ENCODE data around the gene TSPAN8. TPM values are rescaled to one million over a fixed set of nuclear protein-coding genes. Genes with fewer than 3 reads are reported as not detected.

TSPAN8 gene
- total and polyA plus RNA-seq, 9 of the 15 experiments (the other 6 are each of a cell fraction or from before 2014, with no cell fraction given), result 0.11 to 0.55 (median 0.25) TPM; not detected in 2

DNA sequence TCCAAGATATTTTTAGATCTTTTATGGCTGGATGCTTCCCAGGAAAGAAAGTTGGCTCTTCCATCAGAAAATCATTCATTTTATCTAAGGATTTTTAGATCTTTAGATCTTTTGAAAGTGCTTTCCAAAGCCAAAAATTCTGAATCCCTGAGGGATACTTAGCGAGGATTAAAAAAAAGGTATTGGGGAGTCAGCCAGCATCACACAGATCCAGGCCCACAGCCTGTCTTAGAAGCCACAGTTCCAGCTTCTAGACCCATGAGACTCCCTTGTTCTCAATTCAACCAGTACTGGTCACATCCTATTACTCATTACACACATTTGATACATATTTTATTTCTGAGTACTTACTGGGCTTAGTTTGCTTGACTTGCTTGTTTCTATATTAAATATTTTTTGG lies 49.9 kb downstream of the TSPAN8 start:
- no TSS peak for BruUV-seq (replicated peaks)
- FAIRE-seq, result no peak
- Histone ChIP-seq H3K9ac (ENCODE audit: insufficient read depth in 1 of 2, low read depth in 2 of 2, low read length in 2 of 2) (no peak overlapping the region), H3K4me1 (replicated peaks in 1 of 2; ENCODE audit: control insufficient read depth in 2 of 2, insufficient read depth in 2 of 2, low read length in 2 of 2) (no peaks in the 10 kb centered on the region), H4K20me1 (replicated peaks; ENCODE audit: control insufficient read depth, insufficient read depth, low read length) (no peaks in the 10 kb centered on the region), H3K79me2 (ENCODE audit: control insufficient read depth, insufficient read depth, low read length) (no peaks in the 10 kb centered on the region), H3K9me3 (replicated peaks; ENCODE audit: control insufficient read depth, insufficient read depth, low read depth, low read length) (no peaks in the 10 kb centered on the region), H3K4me3 (no peak overlapping the region), H3K27ac (ENCODE audit: extremely low read depth, low read depth, low read length) (no peak overlapping the region), H3K9me1 (ENCODE audit: control insufficient read depth, insufficient read depth, low read length) (no peaks in the 10 kb centered on the region), H3K4me2 (ENCODE audit: insufficient read depth, low read length) (no peak overlapping the region), H2AFZ (ENCODE audit: low read depth, low read length) (no peak overlapping the region), H3K27me3 (ENCODE audit: control insufficient read depth in 2 of 2, insufficient read depth in 2 of 2, low read length in 2 of 2) (no peaks in the 10 kb centered on the region), H3K36me3 (ENCODE audit: control insufficient read depth, insufficient read depth, low read length) (no peaks in the 10 kb centered on the region)
- TF ChIP-seq NR1H2 (CRISPR knock-in tag; IDR thresholded peaks at IDR 0.05) (no peak), U2AF1 (optimal IDR thresholded peaks at IDR 0.05; ENCODE audit: low read depth, low read length) (no peak), CCAR2 (IDR thresholded peaks at IDR 0.05; ENCODE audit: low read depth, low read length) (no peak), HDAC1 (IDR thresholded peaks at IDR 0.05) (no peak)
- no peak for DNase-seq (ENCODE audit: extremely low read depth in 1 of 4, low spot score in 3 of 4)
- intact Hi-C loops (cut with micrococcal nuclease), result no loop called here
- 14% methylated on average over 1 of the region's 1 CpG for WGBS (ENCODE audit: insufficient coverage, low coverage, missing lambda C conversion rate)
- in situ Hi-C loops (cut with MboI), result no loop called here
- CTCF ChIA-PET (ENCODE audit: low intra/inter-chr PET ratio), result no interaction called here
- no peak for ATAC-seq
- POLR2A ChIA-PET, result no interaction called here

DNA sequence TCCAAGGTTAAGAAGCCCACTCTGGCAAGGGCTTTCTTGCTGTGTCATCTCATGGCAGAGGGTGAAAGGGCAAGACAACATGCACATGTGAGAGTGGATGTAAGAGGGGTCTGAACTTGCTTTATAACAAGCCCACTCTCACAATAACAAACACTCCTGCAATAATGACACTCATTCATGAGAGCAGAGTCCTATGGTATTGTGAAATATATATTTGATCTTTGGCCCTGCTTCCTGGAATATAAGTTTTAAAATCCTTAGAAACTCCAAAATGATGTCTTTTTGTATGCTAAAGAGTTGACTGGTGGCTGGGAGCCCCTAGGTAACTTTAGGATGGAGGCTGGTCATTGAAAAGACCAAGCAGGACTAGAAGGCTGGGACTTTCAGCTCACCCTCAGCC lies 51.8 kb downstream of the TSPAN8 start:
- intact Hi-C loops (cut with micrococcal nuclease) (no loop called here), in situ Hi-C loops (cut with MboI) (no loop called here)
- Histone ChIP-seq H3K4me3 (no peak overlapping the region), H3K36me3 (ENCODE audit: control insufficient read depth, insufficient read depth, low read length) (no peaks in the 10 kb centered on the region), H3K4me1 (replicated peaks in 1 of 2; ENCODE audit: control insufficient read depth in 2 of 2, insufficient read depth in 2 of 2, low read length in 2 of 2) (no peaks in the 10 kb centered on the region), H2AFZ (ENCODE audit: low read depth, low read length) (no peak overlapping the region), H3K9me1 (ENCODE audit: control insufficient read depth, insufficient read depth, low read length) (no peaks in the 10 kb centered on the region), H4K20me1 (replicated peaks; ENCODE audit: control insufficient read depth, insufficient read depth, low read length) (no peaks in the 10 kb centered on the region), H3K27ac (ENCODE audit: extremely low read depth, low read depth, low read length) (no peak overlapping the region), H3K9me3 (replicated peaks; ENCODE audit: control insufficient read depth, insufficient read depth, low read depth, low read length) (no peaks in the 10 kb centered on the region), H3K4me2 (ENCODE audit: insufficient read depth, low read length) (no peak overlapping the region), H3K79me2 (ENCODE audit: control insufficient read depth, insufficient read depth, low read length) (no peaks in the 10 kb centered on the region), H3K27me3 (ENCODE audit: control insufficient read depth in 2 of 2, insufficient read depth in 2 of 2, low read length in 2 of 2) (no peaks in the 10 kb centered on the region), H3K9ac (ENCODE audit: insufficient read depth in 1 of 2, low read depth in 2 of 2, low read length in 2 of 2) (no peak overlapping the region)
- FAIRE-seq, result no peak
- CTCF ChIA-PET (ENCODE audit: low intra/inter-chr PET ratio), result no interaction called here
- no TSS peak for BruUV-seq (replicated peaks)
- POLR2A ChIA-PET, result no interaction called here
- ATAC-seq, result no peak
- DNase-seq (ENCODE audit: extremely low read depth in 1 of 4, low spot score in 3 of 4), result no peak
- TF ChIP-seq DIDO1 (tag; IDR thresholded peaks at IDR 0.05; ENCODE audit: low read depth) (no peak), NONO (IDR thresholded peaks at IDR 0.05; ENCODE audit: low read depth in 2 of 2, low read length in 1 of 2) (no peak), ZNF347 (CRISPR knock-in tag; IDR thresholded peaks at IDR 0.05; ENCODE audit: low read depth) (no peak), PHB2 (IDR thresholded peaks at IDR 0.05; ENCODE audit: low read depth) (no peak), OTX1 (CRISPR knock-in tag; IDR thresholded peaks at IDR 0.05) (no peak), ZNF174 (CRISPR knock-in tag; IDR thresholded peaks at IDR 0.05) (no peak)
- TF ChIP-seq, protein P1, sequence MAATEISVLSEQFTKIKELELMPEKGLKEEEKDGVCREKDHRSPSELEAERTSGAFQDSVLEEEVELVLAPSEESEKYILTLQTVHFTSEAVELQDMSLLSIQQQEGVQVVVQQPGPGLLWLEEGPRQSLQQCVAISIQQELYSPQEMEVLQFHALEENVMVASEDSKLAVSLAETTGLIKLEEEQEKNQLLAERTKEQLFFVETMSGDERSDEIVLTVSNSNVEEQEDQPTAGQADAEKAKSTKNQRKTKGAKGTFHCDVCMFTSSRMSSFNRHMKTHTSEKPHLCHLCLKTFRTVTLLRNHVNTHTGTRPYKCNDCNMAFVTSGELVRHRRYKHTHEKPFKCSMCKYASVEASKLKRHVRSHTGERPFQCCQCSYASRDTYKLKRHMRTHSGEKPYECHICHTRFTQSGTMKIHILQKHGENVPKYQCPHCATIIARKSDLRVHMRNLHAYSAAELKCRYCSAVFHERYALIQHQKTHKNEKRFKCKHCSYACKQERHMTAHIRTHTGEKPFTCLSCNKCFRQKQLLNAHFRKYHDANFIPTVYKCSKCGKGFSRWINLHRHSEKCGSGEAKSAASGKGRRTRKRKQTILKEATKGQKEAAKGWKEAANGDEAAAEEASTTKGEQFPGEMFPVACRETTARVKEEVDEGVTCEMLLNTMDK (IDR thresholded peaks at IDR 0.05; ENCODE audit: borderline replicate concordance, insufficient read depth, low read depth, low read length, poor library complexity, severe bottlenecking), result no peak
- TF ChIP-seq, protein P2, sequence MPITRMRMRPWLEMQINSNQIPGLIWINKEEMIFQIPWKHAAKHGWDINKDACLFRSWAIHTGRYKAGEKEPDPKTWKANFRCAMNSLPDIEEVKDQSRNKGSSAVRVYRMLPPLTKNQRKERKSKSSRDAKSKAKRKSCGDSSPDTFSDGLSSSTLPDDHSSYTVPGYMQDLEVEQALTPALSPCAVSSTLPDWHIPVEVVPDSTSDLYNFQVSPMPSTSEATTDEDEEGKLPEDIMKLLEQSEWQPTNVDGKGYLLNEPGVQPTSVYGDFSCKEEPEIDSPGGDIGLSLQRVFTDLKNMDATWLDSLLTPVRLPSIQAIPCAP (CRISPR knock-in tag; IDR thresholded peaks at IDR 0.05; ENCODE audit: borderline replicate concordance), result no peak
- TF ChIP-seq, protein P3, sequence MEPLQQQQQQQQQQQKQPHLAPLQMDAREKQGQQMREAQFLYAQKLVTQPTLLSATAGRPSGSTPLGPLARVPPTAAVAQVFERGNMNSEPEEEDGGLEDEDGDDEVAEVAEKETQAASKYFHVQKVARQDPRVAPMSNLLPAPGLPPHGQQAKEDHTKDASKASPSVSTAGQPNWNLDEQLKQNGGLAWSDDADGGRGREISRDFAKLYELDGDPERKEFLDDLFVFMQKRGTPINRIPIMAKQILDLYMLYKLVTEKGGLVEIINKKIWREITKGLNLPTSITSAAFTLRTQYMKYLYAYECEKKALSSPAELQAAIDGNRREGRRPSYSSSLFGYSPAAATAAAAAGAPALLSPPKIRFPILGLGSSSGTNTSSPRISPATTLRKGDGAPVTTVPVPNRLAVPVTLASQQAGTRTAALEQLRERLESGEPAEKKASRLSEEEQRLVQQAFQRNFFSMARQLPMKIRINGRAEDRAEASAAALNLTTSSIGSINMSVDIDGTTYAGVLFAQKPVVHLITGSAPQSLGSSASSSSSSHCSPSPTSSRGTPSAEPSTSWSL (CRISPR knock-in tag; IDR thresholded peaks at IDR 0.05; ENCODE audit: borderline replicate concordance), result no peak
